Fibroblast of pulmonary artery (primary cell): ENCODE results near the gene ZSWIM6.

Source experiments
- DNase-seq: peaks from one replicate; pipeline ENCODE4 v3.0.0-alpha.2; 2010; ENCODE audit warnings: low read depth
- H3K4me3 ChIP-seq: replicated peaks from 2 replicates; pipeline ENCODE4 v1.5.1; 2011; ENCODE audit warnings: low read depth, mild to moderate bottlenecking, control low read depth, low read length, moderate library complexity
- CTCF ChIP-seq: IDR thresholded peaks from 2 replicates; pipeline ENCODE4 v1.5.1; 2011; ENCODE audit warnings: mild to moderate bottlenecking, control low read depth, low read length, inconsistent platforms; ENCODE audit errors: missing control alignments

Gene ZSWIM6

GRCh38 chr5:61371474-61371873, 39.4 kb downstream of the ZSWIM6 start:
- no peak for TF ChIP-seq CTCF
- no peak overlapping the region for H3K4me3 ChIP-seq
- no peak for DNase-seq

- no peak for DNase-seq
- TF ChIP-seq CTCF: no peak
These were observed 47.6 kb downstream of the ZSWIM6 start for GRCh38 chr5:61379677-61380076.

GRCh38 chr5:61381968-61382367, 49.9 kb downstream of the ZSWIM6 start:
- H3K4me3 ChIP-seq: no peak overlapping the region
- DNase-seq: no peak
- TF ChIP-seq CTCF: no peak

More at GRCh38 chr5:61379677-61380076, 47.6 kb downstream of the ZSWIM6 start:
- H3K4me3 ChIP-seq: no peak overlapping the region

GRCh38 chr5:61385627-61386026, 53.6 kb downstream of the ZSWIM6 start:
- DNase-seq: no peak
- TF ChIP-seq CTCF: no peak
- no peak overlapping the region for H3K4me3 ChIP-seq

- H3K4me3 ChIP-seq: no peak overlapping the region
- DNase-seq: no peak
- TF ChIP-seq CTCF: no peak
These were observed 54.2 kb downstream of the ZSWIM6 start for GRCh38 chr5:61386045-61386800.

- H3K4me3 ChIP-seq: no peak overlapping the region
- no peak for DNase-seq
- TF ChIP-seq CTCF: no peak
These were observed 57.6 kb downstream of the ZSWIM6 start for GRCh38 chr5:61389609-61390008.
